Loucy (cell line): ENCODE results near the gene IGSF5.

ENCODE experiments used
- EZH2phosphoT487 ChIP-seq: fragments of 200-600 bp; IDR thresholded peaks from 2 replicates; pipeline ENCODE4 v1.6.1; 2018; ENCODE audit warnings: antibody characterized with exemption, mild to moderate bottlenecking, moderate library complexity, borderline replicate concordance
- TF ChIP-seq, protein P1 (sequence below): fragments of 200-600 bp; sonication (generic); conservative IDR thresholded peaks from 2 replicates; pipeline ENCODE4 v1.5.1; 2014; ENCODE audit warnings: mild to moderate bottlenecking, antibody characterized with exemption, low read length

DNA sequence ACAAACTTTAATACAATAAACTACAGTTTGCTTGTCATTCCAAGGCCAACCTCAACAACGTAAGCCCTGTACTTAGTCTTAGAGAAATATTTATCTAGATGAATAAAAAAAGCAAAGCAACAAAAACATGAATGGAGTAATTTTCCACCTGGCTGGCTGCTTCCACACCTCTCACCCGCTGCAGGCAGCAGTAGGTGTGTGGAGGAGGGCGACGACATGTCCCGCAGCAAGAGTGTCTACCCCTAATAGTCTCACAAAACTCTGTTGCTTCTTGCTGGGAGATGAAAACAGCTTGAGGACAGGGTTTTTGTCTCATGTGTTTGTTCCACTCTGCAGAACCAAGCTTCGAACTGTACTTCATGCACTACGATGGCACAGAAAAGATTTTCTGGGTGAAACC is 48.8 kb upstream of the IGSF5 start:
- TF ChIP-seq, protein P1, sequence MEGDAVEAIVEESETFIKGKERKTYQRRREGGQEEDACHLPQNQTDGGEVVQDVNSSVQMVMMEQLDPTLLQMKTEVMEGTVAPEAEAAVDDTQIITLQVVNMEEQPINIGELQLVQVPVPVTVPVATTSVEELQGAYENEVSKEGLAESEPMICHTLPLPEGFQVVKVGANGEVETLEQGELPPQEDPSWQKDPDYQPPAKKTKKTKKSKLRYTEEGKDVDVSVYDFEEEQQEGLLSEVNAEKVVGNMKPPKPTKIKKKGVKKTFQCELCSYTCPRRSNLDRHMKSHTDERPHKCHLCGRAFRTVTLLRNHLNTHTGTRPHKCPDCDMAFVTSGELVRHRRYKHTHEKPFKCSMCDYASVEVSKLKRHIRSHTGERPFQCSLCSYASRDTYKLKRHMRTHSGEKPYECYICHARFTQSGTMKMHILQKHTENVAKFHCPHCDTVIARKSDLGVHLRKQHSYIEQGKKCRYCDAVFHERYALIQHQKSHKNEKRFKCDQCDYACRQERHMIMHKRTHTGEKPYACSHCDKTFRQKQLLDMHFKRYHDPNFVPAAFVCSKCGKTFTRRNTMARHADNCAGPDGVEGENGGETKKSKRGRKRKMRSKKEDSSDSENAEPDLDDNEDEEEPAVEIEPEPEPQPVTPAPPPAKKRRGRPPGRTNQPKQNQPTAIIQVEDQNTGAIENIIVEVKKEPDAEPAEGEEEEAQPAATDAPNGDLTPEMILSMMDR: no peak
- TF ChIP-seq EZH2phosphoT487: no peak
